NB4 (cell line): Measurements from ENCODE around the gene CELF5.

Source experiments
- CTCF ChIP-seq: IDR thresholded peaks from one replicate; pipeline ENCODE4 v1.5.1; 2012; ENCODE audit warnings: low read depth, low read length
- MAX ChIP-seq: IDR thresholded peaks from 2 replicates; pipeline ENCODE4 v1.6.1; 2011; ENCODE audit warnings: low read depth, low read length
- POLR2A ChIP-seq: IDR thresholded peaks from 2 replicates; pipeline ENCODE4 v1.6.1; 2011; ENCODE audit warnings: mild to moderate bottlenecking; ENCODE audit not compliant: insufficient read length; ENCODE audit errors: extremely low read depth

DNA sequence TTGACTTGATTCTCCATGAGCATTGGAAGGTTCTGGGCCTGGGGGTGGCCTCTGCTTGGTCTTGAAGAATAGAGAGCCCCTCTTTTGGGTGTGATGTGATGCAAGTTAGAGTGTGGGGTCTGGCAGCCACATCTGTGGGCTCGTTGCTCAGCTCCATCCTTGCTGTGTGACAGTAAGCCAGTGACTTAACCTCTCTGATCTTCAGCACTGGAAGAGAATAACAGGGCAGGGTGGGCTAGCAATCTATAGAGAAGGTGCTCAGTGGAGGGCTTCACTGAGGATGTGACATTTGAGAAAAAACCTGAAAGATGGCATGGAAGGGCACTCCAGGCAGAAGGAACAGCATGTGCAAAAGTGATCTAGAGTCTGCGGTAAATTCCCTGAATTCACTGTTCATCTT, 28.2 kb downstream of the CELF5 start:
- no peak for TF ChIP-seq CTCF
- no peak for TF ChIP-seq MAX
- no peak for TF ChIP-seq POLR2A
